ENCODE measurements around the gene PTPRJ.

PTPRJ gene

GRCh38 chr11:48091426-48092102, 111.2 kb downstream of the PTPRJ start:
- H3K4me3 ChIP-seq (ENCODE audit: control insufficient read depth, low read depth, low read length): no peak overlapping the region
- TF ChIP-seq, protein P1, sequence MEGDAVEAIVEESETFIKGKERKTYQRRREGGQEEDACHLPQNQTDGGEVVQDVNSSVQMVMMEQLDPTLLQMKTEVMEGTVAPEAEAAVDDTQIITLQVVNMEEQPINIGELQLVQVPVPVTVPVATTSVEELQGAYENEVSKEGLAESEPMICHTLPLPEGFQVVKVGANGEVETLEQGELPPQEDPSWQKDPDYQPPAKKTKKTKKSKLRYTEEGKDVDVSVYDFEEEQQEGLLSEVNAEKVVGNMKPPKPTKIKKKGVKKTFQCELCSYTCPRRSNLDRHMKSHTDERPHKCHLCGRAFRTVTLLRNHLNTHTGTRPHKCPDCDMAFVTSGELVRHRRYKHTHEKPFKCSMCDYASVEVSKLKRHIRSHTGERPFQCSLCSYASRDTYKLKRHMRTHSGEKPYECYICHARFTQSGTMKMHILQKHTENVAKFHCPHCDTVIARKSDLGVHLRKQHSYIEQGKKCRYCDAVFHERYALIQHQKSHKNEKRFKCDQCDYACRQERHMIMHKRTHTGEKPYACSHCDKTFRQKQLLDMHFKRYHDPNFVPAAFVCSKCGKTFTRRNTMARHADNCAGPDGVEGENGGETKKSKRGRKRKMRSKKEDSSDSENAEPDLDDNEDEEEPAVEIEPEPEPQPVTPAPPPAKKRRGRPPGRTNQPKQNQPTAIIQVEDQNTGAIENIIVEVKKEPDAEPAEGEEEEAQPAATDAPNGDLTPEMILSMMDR (IDR thresholded peaks at IDR 0.05; ENCODE audit: control insufficient read depth, insufficient read depth, low read depth, low read length, missing control alignments): no peak
- no peak for DNase-seq (ENCODE audit: low read depth)

GRCh38 chr11:48093323-48093722, 113.0 kb downstream of the PTPRJ start:
- no peak for DNase-seq (ENCODE audit: low read depth)
- no peak overlapping the region for H3K4me3 ChIP-seq (ENCODE audit: control insufficient read depth, low read depth, low read length)
- TF ChIP-seq, protein P1 (IDR thresholded peaks at IDR 0.05; ENCODE audit: control insufficient read depth, insufficient read depth, low read depth, low read length, missing control alignments): no peak

GRCh38 chr11:48093795-48094642, 113.7 kb downstream of the PTPRJ start:
- DNase-seq (ENCODE audit: low read depth): no peak
- TF ChIP-seq, protein P1 (IDR thresholded peaks at IDR 0.05; ENCODE audit: control insufficient read depth, insufficient read depth, low read depth, low read length, missing control alignments): no peak
- no peak overlapping the region for H3K4me3 ChIP-seq (ENCODE audit: control insufficient read depth, low read depth, low read length)

- DNase-seq (ENCODE audit: low read depth): no peak
- no peak overlapping the region for H3K4me3 ChIP-seq (ENCODE audit: control insufficient read depth, low read depth, low read length)
- TF ChIP-seq, protein P1 (IDR thresholded peaks at IDR 0.05; ENCODE audit: control insufficient read depth, insufficient read depth, low read depth, low read length, missing control alignments): no peak
Measured at GRCh38 chr11:48094643-48095339, 114.4 kb downstream of the PTPRJ start.

DNA sequence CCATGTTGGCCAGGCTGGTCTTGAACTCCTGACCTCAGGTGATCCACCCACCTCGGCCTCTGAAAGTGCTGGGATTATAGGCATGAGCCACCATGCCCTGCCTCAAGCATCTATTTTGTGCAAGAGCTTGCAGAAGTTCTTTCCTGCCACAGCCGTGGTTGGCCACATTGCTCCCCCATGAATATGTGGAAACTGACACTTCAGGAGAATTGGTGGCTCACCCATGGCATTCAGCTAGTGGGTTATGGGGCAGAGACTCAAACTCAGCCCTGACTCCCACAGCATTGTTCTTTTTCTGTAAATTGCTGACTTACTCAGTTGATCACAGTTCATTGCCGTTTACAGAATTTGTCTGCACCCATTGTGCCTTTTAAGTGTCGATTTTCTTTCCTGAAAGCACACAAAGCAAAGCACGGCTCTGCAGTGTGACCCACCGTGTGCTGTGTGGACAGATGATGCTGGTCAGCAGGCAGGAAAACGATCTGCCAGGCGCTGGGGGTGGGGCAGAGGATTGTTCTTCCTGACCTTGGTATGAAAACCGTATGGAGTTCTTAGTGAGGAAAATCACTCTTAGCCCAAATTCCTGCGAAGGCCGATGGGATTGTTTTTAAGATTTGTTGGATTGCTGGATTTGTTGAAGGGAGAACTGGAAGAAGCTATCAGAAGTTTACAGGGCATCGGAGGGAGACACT, 115.6 kb downstream of the PTPRJ start:
- TF ChIP-seq, protein P1 (IDR thresholded peaks at IDR 0.05; ENCODE audit: control insufficient read depth, insufficient read depth, low read depth, low read length, missing control alignments): no peak
- H3K4me3 ChIP-seq (ENCODE audit: control insufficient read depth, low read depth, low read length): no peak overlapping the region
- DNase-seq (ENCODE audit: low read depth): no peak

Data from AG09309 (cell line).